HG02623 (cell line): ENCODE measurements around the gene C19orf25.
A peak's percentile ranks its signal among the peaks of the same experiment; 100 is the strongest.
"Not testable (repeated sequence)": the region's sequence is repeated elsewhere in the genome, so short reads cannot be mapped to it uniquely, and the experiment has no call there.

Experiments
- ATAC-seq: cut with Tn5 transposase; IDR thresholded peaks from one replicate; pipeline ENCODE4 v1.9.1; 2021; ENCODE audit warnings: moderate library complexity; ENCODE audit not compliant: unreplicated experiment

C19orf25 gene

GRCh38 chr19:1478934-1479707 is at the start of gene C19orf25:
Gene C19orf25, minus strand, starts transcription at chr19:1479215. Its CDS starts 312 bp downstream, at chr19:1478903.
- ATAC-seq = peak; percentile 79

- ATAC-seq = no peak
Measured at GRCh38 chr19:1527650-1528309, 48.8 kb upstream of the C19orf25 start.

GRCh38 chr19:1526979-1527649 is 48.1 kb upstream of the C19orf25 start:
- no peak for ATAC-seq

GRCh38 chr19:1526066-1526778 is 47.2 kb upstream of the C19orf25 start:
- no peak for ATAC-seq

GRCh38 chr19:1525343-1525742 is 46.3 kb upstream of the C19orf25 start:
- no peak for ATAC-seq

- ATAC-seq = no peak
Measured at GRCh38 chr19:1524972-1525325, 45.9 kb upstream of the C19orf25 start.

- no peak for ATAC-seq
Measured at GRCh38 chr19:1524287-1524971, 45.4 kb upstream of the C19orf25 start.

GRCh38 chr19:1523412-1524286 is 44.6 kb upstream of the C19orf25 start, which contains the start of gene PLK5:
Gene PLK5, plus strand, starts transcription at chr19:1524077. Its CDS starts 2,920 bp downstream, at chr19:1526997.
- ATAC-seq = no peak

GRCh38 chr19:1522838-1523237 is 43.8 kb upstream of the C19orf25 start:
- no peak for ATAC-seq

GRCh38 chr19:1522061-1522460 is 43.0 kb upstream of the C19orf25 start:
- no peak for ATAC-seq

- ATAC-seq = no peak
Measured at GRCh38 chr19:1521636-1522035, 42.6 kb upstream of the C19orf25 start.

GRCh38 chr19:1520203-1520780 is 41.3 kb upstream of the C19orf25 start:
- no peak for ATAC-seq

- ATAC-seq = not testable (repeated sequence)
Measured at GRCh38 chr19:1519802-1520201, 40.8 kb upstream of the C19orf25 start.

GRCh38 chr19:1518471-1518870 is 39.5 kb upstream of the C19orf25 start:
- ATAC-seq = no peak

- no peak for ATAC-seq
Measured at GRCh38 chr19:1516395-1516753, 37.4 kb upstream of the C19orf25 start.

GRCh38 chr19:1514986-1515721 is 36.1 kb upstream of the C19orf25 start:
- no peak for ATAC-seq

GRCh38 chr19:1514295-1514661 is 35.3 kb upstream of the C19orf25 start:
- no peak for ATAC-seq

- no peak for ATAC-seq
Measured at GRCh38 chr19:1513499-1514294, 34.7 kb upstream of the C19orf25 start.
